Fibroblast of lung (primary cell): ENCODE results near the gene CNNM1. TPM values are rescaled to one million over a fixed set of nuclear protein-coding genes. Genes with fewer than 3 reads are reported as not detected.

Source experiments
- DNase-seq, 2 donors: peaks; one replicate each; pipeline versions ENCODE4 v3.0.0 to v3.0.0-alpha.2; 2010; ENCODE audit warnings: low read depth in 2 of 2
- H2AFZ ChIP-seq: 2 replicates; pipeline ENCODE4 v1.5.1; 2012; ENCODE audit warnings: low read length, control low read depth, inconsistent platforms
- H3K27ac ChIP-seq: 2 replicates; pipeline ENCODE4 v1.5.1; 2011; ENCODE audit warnings: low read length, control low read depth; ENCODE audit not compliant: insufficient read depth
- H3K27me3 ChIP-seq: 2 replicates; pipeline ENCODE4 v1.5.1; 2011; ENCODE audit warnings: mild to moderate bottlenecking, low read length; ENCODE audit not compliant: control insufficient read depth, insufficient read depth
- H3K36me3 ChIP-seq: 2 replicates; pipeline ENCODE4 v1.5.1; 2011; ENCODE audit warnings: low read length; ENCODE audit not compliant: control insufficient read depth, insufficient read depth
- H3K4me1 ChIP-seq: 2 replicates; pipeline ENCODE4 v1.5.1; 2011; ENCODE audit warnings: low read length; ENCODE audit not compliant: control insufficient read depth, insufficient read depth; ENCODE audit errors: extremely low read depth
- H3K4me2 ChIP-seq: 2 replicates; pipeline ENCODE4 v1.5.1; 2011; ENCODE audit warnings: low read length, control low read depth; ENCODE audit not compliant: insufficient read depth; ENCODE audit errors: extremely low read depth
- H3K4me3 ChIP-seq, 4 experiments: fragments of 200-600 bp in 1 of 4; sonication (generic) in 1 of 4; replicated peaks in 1 of 4; 2 replicates each; pipeline ENCODE4 v1.5.1; 2011 to 2016; ENCODE audit warnings: low read length in 4 of 4, low read depth in 3 of 4, mild to moderate bottlenecking in 3 of 4, control low read depth in 2 of 4, inconsistent platforms in 1 of 4, mixed read lengths in 1 of 4; ENCODE audit not compliant: insufficient read depth in 1 of 4; ENCODE audit errors: control extremely low read depth in 1 of 4
- H3K79me2 ChIP-seq: 2 replicates; pipeline ENCODE4 v1.5.1; 2012; ENCODE audit warnings: mild to moderate bottlenecking, low read length, inconsistent platforms; ENCODE audit not compliant: control insufficient read depth, insufficient read depth
- H3K9ac ChIP-seq: 2 replicates; pipeline ENCODE4 v1.5.1; 2011; ENCODE audit warnings: mild to moderate bottlenecking, low read length, control low read depth; ENCODE audit not compliant: insufficient read depth
- H3K9me3 ChIP-seq: 2 replicates; pipeline ENCODE4 v1.5.1; 2012; ENCODE audit warnings: low read depth, low read length; ENCODE audit not compliant: control insufficient read depth, insufficient read depth
- H4K20me1 ChIP-seq: 2 replicates; pipeline ENCODE4 v1.5.1; 2011; ENCODE audit warnings: low read length; ENCODE audit not compliant: control insufficient read depth, insufficient read depth; ENCODE audit errors: extremely low read depth
- CTCF ChIP-seq, 2 donors: IDR thresholded peaks in 1 of 2; conservative IDR thresholded peaks in 1 of 2; 1 replicate in 1 of 2; 2 replicates in 1 of 2; pipeline ENCODE4 v1.5.1; 2011 to 2012; ENCODE audit warnings: low read length in 2 of 2, control low read depth in 1 of 2, inconsistent platforms in 1 of 2, low read depth in 1 of 2, mild to moderate bottlenecking in 1 of 2
- EZH2 ChIP-seq: IDR thresholded peaks from 2 replicates; pipeline ENCODE4 v1.5.1; 2012; ENCODE audit warnings: low read length, control low read depth, mild to moderate bottlenecking; ENCODE audit errors: missing control alignments
- polyA plus RNA-seq, 2 donors: library from polyadenylated mRNA; depleted of rRNA in 1 of 2; stranded (reverse) in 1 of 2; unstranded in 1 of 2; fragments of >200 nt; gene quantifications; 2 replicates each; pipeline ENCODE4 v1.2.1, GENCODE V29; 2011 to 2012; ENCODE audit warnings: missing spikeins in 1 of 2
- total RNA-seq: library from RNA; depleted of rRNA; stranded (reverse); fragments of >200 nt; gene quantifications from 2 replicates; pipeline ENCODE4 v1.2.1, GENCODE V29; 2014

CNNM1 gene
- total and polyA plus RNA-seq, 2 donors (not counting 1 experiment from before 2014, with no cell fraction given), result 0.20 to 0.66 TPM

GRCh38 chr10:99369126-99369525, 40.0 kb downstream of the CNNM1 start:
- Histone ChIP-seq H2AFZ (no peak overlapping the region), H3K9me3 (no peaks in the 10 kb centered on the region), H3K27me3 (no peaks in the 10 kb centered on the region), H3K27ac (no peak overlapping the region), H3K36me3 (no peaks in the 10 kb centered on the region), H3K4me2 (no peak overlapping the region), H4K20me1 (no peaks in the 10 kb centered on the region), H3K9ac (no peak overlapping the region), H3K79me2 (no peaks in the 10 kb centered on the region), H3K4me1 (no peaks in the 10 kb centered on the region), H3K4me3 (no peak overlapping the region)
- TF ChIP-seq EZH2 (no peak), CTCF (conservative IDR thresholded peaks at IDR 0.05 in 1 of 2, IDR thresholded peaks at IDR 0.05 in 1 of 2; ENCODE audit: low read depth in 1 of 2, low read length in 2 of 2) (no peak)
- peak in 1 of 2 donors; percentile 32 for DNase-seq

- no peak overlapping the region for H3K4me2 ChIP-seq
- no peaks in the 10 kb centered on the region for H3K27me3 ChIP-seq
- no peaks in the 10 kb centered on the region for H3K79me2 ChIP-seq
- H3K27ac ChIP-seq, result no peak overlapping the region
- H3K4me1 ChIP-seq, result no peaks in the 10 kb centered on the region
- TF ChIP-seq EZH2 (no peak), CTCF (conservative IDR thresholded peaks at IDR 0.05 in 1 of 2, IDR thresholded peaks at IDR 0.05 in 1 of 2; ENCODE audit: low read depth in 1 of 2, low read length in 2 of 2) (no peak)
- H4K20me1 ChIP-seq, result no peaks in the 10 kb centered on the region
- H2AFZ ChIP-seq, result no peak overlapping the region
- H3K9ac ChIP-seq, result no peak overlapping the region
- H3K36me3 ChIP-seq, result no peaks in the 10 kb centered on the region
- H3K4me3 ChIP-seq, result no peak overlapping the region
- no peaks in the 10 kb centered on the region for H3K9me3 ChIP-seq
- DNase-seq, result peak in 1 of 2 donors; percentile 49
These were observed 40.4 kb downstream of the CNNM1 start for GRCh38 chr10:99369551-99369950.

DNA sequence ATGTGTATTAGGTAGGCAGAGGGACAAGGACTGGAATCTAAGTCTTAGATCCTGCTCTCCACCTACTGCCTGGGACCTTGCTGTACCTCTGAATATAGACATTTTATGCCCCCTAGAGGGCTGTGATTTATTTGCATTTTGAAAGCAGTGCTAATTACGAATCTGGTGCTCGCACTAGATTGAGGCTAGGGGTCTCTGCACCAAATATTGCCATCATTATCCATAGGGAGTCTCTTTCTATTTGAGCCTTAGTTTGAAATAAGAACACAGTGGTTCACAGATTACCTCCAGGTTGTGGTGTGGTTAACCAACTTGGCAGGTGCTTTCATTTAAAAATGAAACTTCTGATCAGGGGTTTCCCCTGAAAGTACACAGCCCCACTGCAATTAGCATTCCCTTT, 41.8 kb downstream of the CNNM1 start:
- TF ChIP-seq CTCF (conservative IDR thresholded peaks at IDR 0.05 in 1 of 2, IDR thresholded peaks at IDR 0.05 in 1 of 2; ENCODE audit: low read depth in 1 of 2, low read length in 2 of 2), result peak; percentile 19 to 41
- TF ChIP-seq EZH2, result no peak
- Histone ChIP-seq H3K9me3 (no peaks in the 10 kb centered on the region), H3K27me3 (no peaks in the 10 kb centered on the region), H3K4me3 (no peak overlapping the region), H3K4me2 (no peak overlapping the region), H2AFZ (no peak overlapping the region), H3K4me1 (no peaks in the 10 kb centered on the region), H3K79me2 (no peaks in the 10 kb centered on the region), H4K20me1 (no peaks in the 10 kb centered on the region), H3K9ac (no peak overlapping the region), H3K36me3 (no peaks in the 10 kb centered on the region), H3K27ac (no peak overlapping the region)
- DNase-seq, result no peak
